Cardiac muscle cell (in vitro differentiated cells and primary cell): ENCODE data around the gene INTS4. TPM values are rescaled to one million over a fixed set of nuclear protein-coding genes. Genes with fewer than 3 reads are reported as not detected.
A peak's percentile ranks its signal among the peaks of the same experiment; 100 is the strongest.

ENCODE experiments used
- DNase-seq, 2 donors: peaks; one replicate each; pipeline versions ENCODE4 v3.0.0 to v3.0.0-alpha.2; 2010 to 2017; ENCODE audit warnings: low read depth in 1 of 2, low spot score in 1 of 2
- H3K27ac ChIP-seq: fragments of 200-600 bp; sonication (generic); 2 replicates; pipeline ENCODE4 v1.5.1; 2016
- H3K27me3 ChIP-seq: fragments of 200-600 bp; sonication (generic); 2 replicates; pipeline ENCODE4 v1.6.0; 2016; ENCODE audit warnings: control low read depth
- H3K36me3 ChIP-seq: fragments of 200-600 bp; sonication (generic); 2 replicates; pipeline ENCODE4 v1.5.1; 2016; ENCODE audit warnings: control low read depth
- H3K4me1 ChIP-seq: fragments of 200-600 bp; sonication (generic); 2 replicates; pipeline ENCODE4 v1.8.1; 2017; ENCODE audit warnings: low read depth, mild to moderate bottlenecking, mixed run types
- H3K4me3 ChIP-seq: fragments of 200-600 bp; sonication (generic); 2 replicates; pipeline ENCODE4 v1.5.1; 2016; ENCODE audit warnings: mild to moderate bottlenecking
- H3K9me3 ChIP-seq: fragments of 200-600 bp; sonication (generic); 2 replicates; pipeline ENCODE4 v1.5.1; 2017; ENCODE audit warnings: low read depth, mild to moderate bottlenecking, control low read depth
- CTCF ChIP-seq: IDR thresholded peaks from 2 replicates; pipeline ENCODE4 v1.5.1; 2012; ENCODE audit warnings: low read depth, mild to moderate bottlenecking, low read length
- polyA plus RNA-seq: library from polyadenylated mRNA; unstranded; fragments of >200 nt; fragmentation: Nextera tagmentation; extraction: Ambion mirVana; gene quantifications from 2 replicates; pipeline ENCODE4 v1.2.1, GENCODE V29; 2016
- total RNA-seq: library from RNA; depleted of rRNA; stranded (reverse); fragments of >200 nt; gene quantifications from 2 replicates; pipeline ENCODE4 v1.2.3, GENCODE V29; 2016

The INTS4 gene
- total and polyA plus RNA-seq, 2 experiments from 2014 or later = 29.4 to 30.5 TPM

DNA sequence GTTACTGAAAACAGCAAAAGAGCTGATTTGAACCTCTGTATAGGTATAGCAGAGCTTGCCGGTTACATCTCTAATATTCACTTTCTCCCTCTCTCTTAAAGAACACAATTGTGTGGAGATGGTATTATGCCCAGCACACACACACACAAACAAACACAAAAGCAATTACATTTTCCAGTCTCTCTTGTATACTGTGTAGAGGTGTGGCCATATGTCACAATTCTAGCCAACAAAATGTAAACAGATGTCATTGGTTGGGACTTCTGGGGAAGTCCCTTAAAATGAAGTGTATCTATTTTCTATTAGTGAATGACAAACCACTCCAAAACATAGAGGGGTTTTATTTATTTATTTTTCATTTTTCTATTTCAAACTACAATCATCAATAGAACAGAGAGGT lies 15.8 kb upstream of the INTS4 start:
- no peaks in the 10 kb centered on the region for H3K27me3 ChIP-seq
- no peaks in the 10 kb centered on the region for H3K36me3 ChIP-seq
- no peaks in the 10 kb centered on the region for H3K4me1 ChIP-seq
- DNase-seq = no peak
- no peak overlapping the region for H3K27ac ChIP-seq
- TF ChIP-seq CTCF = no peak
- no peaks in the 10 kb centered on the region for H3K9me3 ChIP-seq
- H3K4me3 ChIP-seq = no peak overlapping the region

- no peak overlapping the region for H3K4me3 ChIP-seq
- no peaks in the 10 kb centered on the region for H3K9me3 ChIP-seq
- H3K4me1 ChIP-seq = no peaks in the 10 kb centered on the region
- H3K36me3 ChIP-seq = no peaks in the 10 kb centered on the region
- no peak for TF ChIP-seq CTCF
- H3K27me3 ChIP-seq = no peaks in the 10 kb centered on the region
- H3K27ac ChIP-seq = no peak overlapping the region
- no peak for DNase-seq
These were observed 14.6 kb upstream of the INTS4 start for GRCh38 chr11:78009062-78009461.

- Histone ChIP-seq H3K27me3 (no peaks in the 10 kb centered on the region), H3K9me3 (no peaks in the 10 kb centered on the region), H3K4me1 (peaks cover 6% of the 10 kb centered on the region), H3K4me3 (no peak overlapping the region), H3K27ac (no peak overlapping the region), H3K36me3 (no peaks in the 10 kb centered on the region)
- TF ChIP-seq CTCF = peak; percentile 73
- peak; percentile 85 to 88 for DNase-seq
These were observed 5.7 kb upstream of the INTS4 start for GRCh38 chr11:78000193-78000592.

- H3K27ac ChIP-seq = no peak overlapping the region
- no peak for DNase-seq
- H3K9me3 ChIP-seq = no peaks in the 10 kb centered on the region
- H3K4me1 ChIP-seq = peaks cover 8% of the 10 kb centered on the region
- H3K36me3 ChIP-seq = no peaks in the 10 kb centered on the region
- H3K4me3 ChIP-seq = no peak overlapping the region
- no peak for TF ChIP-seq CTCF
- H3K27me3 ChIP-seq = no peaks in the 10 kb centered on the region
These were observed 5.1 kb upstream of the INTS4 start for GRCh38 chr11:77999446-78000030.

DNA sequence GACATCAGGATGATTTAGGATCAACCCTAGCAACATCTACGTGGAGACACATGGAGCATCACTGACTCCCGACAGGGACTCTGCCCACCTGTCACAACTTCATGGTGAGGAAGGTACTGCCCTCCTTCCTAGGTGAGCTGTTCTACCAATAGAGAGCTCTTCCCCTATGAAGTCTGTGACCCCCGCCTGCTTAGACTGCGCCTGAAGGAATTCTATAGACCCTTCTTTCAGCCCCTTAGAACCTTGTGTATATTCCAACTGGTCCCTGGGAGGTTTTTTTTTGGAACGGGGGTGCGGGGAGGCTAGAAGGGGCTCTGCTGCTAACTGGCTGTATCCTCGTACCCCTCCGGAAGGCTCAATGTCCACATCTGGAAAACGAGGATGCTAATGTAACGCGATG lies 566 bp downstream of the INTS4 start:
- Histone ChIP-seq H3K9me3 (no peaks in the 10 kb centered on the region), H3K27ac (peak overlapping the region; percentile 56), H3K4me3 (peak overlapping the region; percentile 61), H3K36me3 (peaks cover 8% of the 10 kb centered on the region), H3K4me1 (peaks cover 5% of the 10 kb centered on the region), H3K27me3 (no peaks in the 10 kb centered on the region)
- peak in 1 of 2 donors; percentile 4 for DNase-seq
- no peak for TF ChIP-seq CTCF
